ENCODE results near the gene RPH3AL. TPM values are rescaled to one million over a fixed set of nuclear protein-coding genes. Genes with fewer than 3 reads are reported as not detected.
"Not testable (repeated sequence)": the region's sequence is repeated elsewhere in the genome, so short reads cannot be mapped to it uniquely, and the experiment has no call there.

The RPH3AL gene
- total RNA-seq, 1 experiment from 2014 or later = 28.8 TPM

DNA sequence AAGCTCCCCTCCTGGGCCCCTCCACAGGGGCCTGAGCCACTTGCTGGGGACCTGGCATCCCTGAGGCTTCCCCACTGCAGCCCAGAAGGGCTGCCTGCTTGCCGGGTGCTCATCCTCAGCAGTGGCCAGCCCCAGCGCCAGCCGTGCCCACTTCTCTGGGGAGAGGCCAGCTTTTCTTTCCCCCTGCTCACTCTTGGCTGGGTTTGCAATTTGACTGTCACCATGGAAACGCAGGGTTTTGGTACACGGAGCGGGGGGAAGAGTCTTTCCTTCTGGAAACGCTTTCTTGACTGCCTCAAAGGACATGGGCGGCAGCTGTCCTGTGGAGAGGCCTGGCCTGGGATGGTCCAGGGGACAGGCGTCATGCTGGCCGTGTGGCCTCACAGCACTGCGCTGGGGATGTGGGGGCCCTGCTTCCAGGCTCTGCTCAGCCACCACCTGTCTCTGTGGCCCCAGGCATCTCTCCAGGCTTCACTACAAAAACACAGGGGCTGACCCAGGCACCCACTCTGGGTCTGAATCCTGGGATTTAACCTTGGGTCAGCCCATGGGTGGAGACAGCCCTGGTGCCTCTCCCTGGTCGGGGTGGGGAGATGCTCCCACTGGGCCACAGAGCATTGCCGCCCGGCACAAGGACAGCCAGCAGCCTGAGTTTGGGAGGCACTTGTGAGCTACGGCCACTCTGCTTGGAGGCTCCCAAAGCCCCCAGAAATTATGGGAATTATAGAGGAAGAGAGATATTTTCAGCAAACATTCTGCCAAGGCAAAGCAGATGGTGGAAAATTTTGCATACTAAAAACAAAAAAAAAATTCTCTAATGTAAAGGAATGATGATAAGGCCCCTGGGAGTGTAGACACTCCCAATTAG lies 125.3 kb downstream of the RPH3AL start:
- in situ Hi-C loops (cut with HindIII; ENCODE audit: low pct_unique_long_range_greater_than_20kb, low sequenced_read_pairs) = no loop called here
- no peak for DNase-seq (ENCODE audit: low read depth)

DNA sequence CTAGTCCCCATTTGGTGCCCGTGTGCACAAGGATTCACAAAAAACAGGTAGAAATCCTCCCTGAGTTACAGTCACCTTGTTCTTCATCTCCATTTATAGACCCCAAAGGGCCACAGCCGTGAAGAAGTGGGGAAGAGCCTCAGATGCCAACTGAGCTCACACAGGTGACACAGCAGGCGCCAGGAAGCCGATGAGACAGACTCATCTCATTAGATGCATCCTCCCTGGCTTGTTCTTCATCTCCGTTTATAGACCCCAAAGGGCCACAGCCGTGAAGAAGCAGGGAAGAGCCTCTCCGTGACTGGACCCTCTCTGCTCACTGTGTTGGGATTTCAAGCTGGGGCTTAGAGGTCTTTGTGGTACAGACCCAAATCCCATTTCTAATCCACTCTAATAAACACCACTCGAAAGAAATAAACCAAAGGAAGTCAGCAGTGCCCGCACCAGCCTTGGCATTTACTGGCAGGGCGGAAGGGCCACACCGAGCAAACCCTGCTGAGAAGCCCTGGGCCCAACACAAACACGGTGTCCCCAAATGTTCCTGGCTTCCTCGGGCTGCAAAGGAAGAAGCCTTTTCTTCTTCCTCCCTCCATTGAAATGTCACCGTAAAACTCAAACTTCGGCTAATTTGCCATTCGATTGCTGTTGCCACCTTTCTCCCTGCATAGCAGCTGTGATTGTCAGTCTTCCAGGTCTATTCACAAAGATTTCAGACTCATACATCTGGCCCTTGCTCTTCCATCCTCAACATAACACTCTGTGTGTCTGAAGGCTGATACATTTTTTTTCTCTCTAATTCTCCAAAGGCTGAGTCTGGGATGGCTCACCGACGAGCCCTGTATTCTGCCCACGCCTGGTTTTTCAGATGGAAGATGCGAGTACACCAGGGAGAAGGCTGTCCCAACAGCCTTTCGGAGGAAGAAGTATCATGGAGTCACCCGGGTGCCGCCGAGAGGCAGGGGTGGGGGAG lies 126.2 kb downstream of the RPH3AL start:
- in situ Hi-C loops (cut with HindIII; ENCODE audit: low pct_unique_long_range_greater_than_20kb, low sequenced_read_pairs) = no loop called here
- DNase-seq (ENCODE audit: low read depth) = no peak

DNA sequence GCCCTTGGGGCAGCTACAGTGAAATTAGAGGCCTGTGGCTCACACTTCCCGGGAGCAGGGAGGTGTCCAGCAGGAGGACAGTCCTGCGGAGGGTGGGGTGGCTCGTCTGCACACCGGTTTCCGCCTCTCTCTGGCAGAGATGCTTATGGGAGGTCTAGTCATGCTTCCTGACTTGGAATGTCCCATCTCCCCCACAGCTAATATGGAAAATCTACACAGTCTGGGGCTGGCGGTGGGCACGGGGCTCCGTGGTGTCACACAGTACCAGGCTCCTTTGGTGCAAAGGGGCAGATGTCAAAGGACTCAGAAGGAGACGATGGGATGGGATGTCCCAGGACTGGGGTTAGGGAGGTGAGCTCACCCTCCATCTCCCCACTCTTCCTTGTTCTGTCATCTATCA lies 127.1 kb downstream of the RPH3AL start:
- DNase-seq (ENCODE audit: low read depth) = no peak
- in situ Hi-C loops (cut with HindIII; ENCODE audit: low pct_unique_long_range_greater_than_20kb, low sequenced_read_pairs) = no loop called here

DNA sequence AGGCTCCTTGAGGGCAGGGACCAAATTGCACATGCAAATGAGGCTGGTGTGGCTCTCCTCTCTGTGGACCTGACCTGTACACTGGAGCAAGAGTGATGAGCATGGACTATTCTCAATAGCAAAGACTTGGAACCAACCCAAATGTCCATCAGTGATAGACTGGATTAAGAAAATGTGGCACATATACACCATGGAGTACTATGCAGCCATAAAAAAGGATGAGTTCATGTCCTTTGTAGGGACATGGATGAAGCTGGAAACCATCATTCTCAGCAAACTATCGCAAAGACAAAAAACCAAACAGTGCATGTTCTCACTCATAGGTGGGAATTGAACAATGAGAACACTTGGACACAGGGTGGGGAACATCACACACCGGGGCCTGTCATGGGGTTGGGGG lies 128.0 kb downstream of the RPH3AL start:
- in situ Hi-C loops (cut with HindIII; ENCODE audit: low pct_unique_long_range_greater_than_20kb, low sequenced_read_pairs); DNase-seq (ENCODE audit: low read depth): not testable (repeated sequence)

DNA sequence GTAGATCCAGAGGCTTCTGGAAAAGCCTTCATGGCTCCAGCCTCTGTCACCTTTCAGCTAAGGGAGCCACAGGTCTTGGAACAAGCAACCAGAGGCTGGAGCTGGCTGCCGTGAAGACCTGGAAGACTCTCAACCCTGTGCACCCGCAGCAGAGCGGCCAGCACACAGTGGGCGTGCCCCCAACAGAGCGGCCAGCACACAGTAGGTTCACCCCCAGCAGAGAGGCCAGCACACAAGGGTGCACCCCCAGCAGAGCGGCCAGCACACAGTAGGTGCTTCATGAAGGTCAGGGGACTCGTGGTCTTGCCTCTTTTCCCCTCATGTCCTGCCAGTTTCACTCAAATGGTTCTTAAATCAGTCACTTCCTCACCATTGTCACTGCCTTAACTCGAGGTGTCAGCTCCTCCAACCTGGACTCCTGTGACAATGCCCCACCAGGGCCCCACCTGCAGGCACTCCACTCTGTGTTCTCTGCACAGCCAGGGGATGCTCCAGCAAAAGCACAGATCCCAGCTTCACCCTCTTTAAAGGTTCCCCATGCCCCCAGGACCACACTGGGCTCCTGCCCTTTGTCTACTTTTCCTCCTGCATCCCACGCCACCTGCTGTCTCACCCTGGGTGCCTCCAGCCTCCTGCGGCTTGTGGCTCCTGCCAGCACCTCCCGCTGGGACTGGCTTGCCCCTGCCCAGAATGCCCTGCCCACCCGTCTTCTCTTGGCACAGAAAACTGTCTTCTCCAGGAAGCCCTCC lies 128.7 kb downstream of the RPH3AL start:
- in situ Hi-C loops (cut with HindIII; ENCODE audit: low pct_unique_long_range_greater_than_20kb, low sequenced_read_pairs) = no loop called here
- DNase-seq (ENCODE audit: low read depth) = no peak

DNA sequence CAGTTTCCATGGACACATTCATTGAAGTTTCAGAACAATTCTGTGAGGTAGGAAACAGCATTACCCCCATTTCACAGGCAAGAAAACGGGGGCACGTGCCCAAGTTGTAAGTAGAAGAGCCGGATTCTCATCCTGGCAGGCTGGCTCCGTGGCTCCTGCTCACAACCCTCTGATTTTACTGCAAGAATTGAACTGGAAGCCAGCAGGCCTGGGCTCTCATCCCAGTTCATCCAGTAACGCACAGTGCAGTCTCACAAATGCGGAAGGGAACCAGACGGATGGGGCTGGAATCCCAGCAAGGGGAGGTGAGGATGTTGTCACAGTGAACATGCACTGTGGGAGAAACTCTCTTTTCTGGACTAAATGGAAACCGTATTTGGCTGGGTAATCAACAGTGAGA lies 130.4 kb downstream of the RPH3AL start:
- no peak for DNase-seq (ENCODE audit: low read depth)
- in situ Hi-C loops (cut with HindIII; ENCODE audit: low pct_unique_long_range_greater_than_20kb, low sequenced_read_pairs) = no loop called here

DNA sequence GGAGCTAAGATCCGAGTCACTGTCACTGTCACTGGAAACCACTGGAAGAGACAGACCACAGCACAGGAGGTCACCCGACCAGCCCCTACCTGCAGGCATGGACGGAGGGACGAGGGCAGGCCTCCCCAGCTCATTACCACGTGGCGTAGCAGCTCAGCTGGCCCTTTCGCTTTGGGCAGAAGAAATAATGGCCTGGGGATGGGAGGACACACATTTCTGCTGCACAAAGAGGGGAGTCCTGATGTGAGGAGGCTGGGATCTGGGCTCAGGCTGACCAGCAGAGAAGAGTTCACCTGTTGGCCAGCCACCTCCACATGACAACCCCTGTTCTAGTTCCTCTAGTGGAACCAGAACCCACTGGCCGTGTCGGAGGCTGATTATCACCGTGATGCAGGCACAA lies 132.9 kb downstream of the RPH3AL start:
- DNase-seq (ENCODE audit: low read depth) = no peak
- in situ Hi-C loops (cut with HindIII; ENCODE audit: low pct_unique_long_range_greater_than_20kb, low sequenced_read_pairs) = no loop called here

DNA sequence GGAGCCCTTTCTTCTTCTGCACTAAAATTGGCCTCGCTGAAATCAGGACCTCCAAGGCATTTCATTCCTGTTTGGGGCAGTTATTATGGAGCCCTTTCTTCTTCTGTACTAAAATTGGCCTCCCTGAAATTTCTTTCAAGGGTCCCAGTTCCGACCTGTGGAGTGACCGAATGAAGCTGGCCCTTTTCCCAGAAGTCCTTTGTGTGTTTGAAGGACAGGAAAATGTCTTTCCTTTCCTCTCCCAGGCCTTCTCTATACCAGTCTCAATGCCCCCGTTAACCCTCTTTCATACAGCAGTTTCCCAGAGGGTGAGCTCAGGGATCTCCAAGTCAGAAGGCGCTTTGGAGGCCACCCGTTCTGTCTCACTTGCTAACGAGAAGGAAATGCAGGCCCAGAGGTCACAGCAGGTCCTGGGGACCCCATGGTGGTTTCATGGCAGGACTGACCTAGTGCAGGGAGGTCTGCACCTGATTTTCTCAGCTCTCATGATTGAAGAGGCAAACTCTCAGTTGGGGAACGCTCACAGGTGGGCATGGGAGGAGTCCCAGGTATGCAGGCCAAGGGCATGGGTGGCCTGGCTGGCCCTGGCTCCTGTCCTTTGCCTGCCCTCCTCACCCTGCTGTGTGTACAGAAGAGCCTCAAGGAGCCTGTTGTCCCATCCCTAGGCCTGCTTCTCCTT lies 134.0 kb downstream of the RPH3AL start:
- in situ Hi-C loops (cut with HindIII; ENCODE audit: low pct_unique_long_range_greater_than_20kb, low sequenced_read_pairs) = no loop called here
- no peak for DNase-seq (ENCODE audit: low read depth)

DNA sequence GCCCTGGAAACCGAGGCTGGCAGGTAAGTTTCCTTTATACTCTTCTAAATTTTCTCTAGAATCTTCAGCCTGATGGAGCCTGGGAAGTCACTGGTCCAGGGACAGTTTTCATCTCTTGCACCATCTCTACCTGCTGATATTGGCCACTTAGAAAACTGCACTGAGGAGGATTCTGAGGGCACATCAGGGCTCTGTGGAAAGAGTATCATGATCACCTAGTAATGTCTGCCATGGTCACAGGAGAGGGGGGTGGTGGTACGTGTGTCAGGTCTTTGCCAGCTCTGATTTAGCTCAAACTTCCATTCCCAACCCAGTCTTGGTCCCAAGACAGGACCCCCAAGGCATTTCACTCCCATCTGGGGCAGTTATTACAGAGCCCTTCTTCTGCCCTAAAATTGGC lies 136.0 kb downstream of the RPH3AL start:
- in situ Hi-C loops (cut with HindIII; ENCODE audit: low pct_unique_long_range_greater_than_20kb, low sequenced_read_pairs) = no loop called here
- DNase-seq (ENCODE audit: low read depth) = no peak

DNA sequence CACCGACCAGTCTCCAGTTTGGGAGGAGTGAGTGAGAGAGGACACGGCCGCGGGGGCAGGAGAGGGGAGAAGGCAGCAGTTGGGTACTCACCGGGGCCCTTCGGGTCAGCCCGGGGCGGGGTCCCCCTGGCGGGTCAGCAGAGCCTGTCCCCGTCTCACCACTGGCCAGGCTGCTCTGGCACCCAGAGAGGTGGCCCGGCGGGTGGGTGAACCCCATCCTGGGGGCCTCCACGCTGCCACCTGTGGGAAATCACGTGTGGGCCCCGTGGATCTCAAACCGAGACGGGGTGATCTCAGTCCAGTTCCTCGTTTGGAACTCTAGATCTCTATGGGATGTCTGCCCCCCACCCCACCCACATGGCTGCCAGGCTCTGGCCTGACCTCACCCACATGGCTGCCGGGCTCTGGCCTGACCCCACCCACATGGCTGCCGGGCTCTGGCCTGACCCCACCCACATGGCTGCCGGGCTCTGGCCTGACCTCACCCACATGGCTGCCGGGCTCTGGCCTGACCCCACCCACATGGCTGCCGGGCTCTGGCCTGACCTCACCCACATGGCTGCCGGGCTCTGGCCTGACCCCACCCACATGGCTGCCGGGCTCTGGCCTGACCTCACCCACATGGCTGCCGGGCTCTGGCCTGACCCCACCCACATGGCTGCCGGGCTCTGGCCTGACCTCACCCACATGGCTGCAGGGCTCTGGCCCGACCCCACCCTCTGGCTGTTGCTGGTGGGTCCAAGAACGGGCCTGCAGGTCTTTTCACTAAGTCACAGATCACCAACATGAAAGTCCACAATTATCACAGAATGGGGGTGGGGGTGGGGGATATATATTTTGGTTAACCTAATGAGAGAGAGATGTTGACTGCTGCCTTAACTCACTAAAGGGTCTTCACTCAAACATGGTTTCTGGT lies 136.8 kb downstream of the RPH3AL start:
- in situ Hi-C loops (cut with HindIII; ENCODE audit: low pct_unique_long_range_greater_than_20kb, low sequenced_read_pairs) = not testable (repeated sequence)
- DNase-seq (ENCODE audit: low read depth) = peak; percentile 11

DNA sequence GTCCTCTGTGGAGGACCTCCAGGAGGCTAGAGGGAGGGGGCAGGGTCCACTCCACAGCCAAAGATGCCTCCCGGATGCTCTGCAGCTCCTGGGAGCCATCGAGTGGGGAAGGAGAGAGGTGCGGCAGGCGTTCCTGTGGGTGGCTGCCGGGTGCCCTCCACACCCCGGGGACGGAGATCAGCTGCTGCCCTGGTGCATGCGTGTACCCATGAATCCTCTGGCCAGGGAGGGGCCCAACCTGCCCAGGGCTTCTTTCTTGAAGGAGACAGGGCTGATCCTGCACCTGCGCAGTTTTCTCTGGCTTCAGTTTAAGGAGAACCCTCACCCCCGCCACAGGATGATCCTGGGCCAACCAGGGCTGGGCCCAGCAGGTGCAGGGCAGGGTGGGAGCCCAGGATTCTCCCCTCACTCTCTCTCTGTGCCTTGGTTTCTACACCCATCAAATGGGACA lies 137.7 kb downstream of the RPH3AL start:
- in situ Hi-C loops (cut with HindIII; ENCODE audit: low pct_unique_long_range_greater_than_20kb, low sequenced_read_pairs) = no loop called here
- no peak for DNase-seq (ENCODE audit: low read depth)

DNA sequence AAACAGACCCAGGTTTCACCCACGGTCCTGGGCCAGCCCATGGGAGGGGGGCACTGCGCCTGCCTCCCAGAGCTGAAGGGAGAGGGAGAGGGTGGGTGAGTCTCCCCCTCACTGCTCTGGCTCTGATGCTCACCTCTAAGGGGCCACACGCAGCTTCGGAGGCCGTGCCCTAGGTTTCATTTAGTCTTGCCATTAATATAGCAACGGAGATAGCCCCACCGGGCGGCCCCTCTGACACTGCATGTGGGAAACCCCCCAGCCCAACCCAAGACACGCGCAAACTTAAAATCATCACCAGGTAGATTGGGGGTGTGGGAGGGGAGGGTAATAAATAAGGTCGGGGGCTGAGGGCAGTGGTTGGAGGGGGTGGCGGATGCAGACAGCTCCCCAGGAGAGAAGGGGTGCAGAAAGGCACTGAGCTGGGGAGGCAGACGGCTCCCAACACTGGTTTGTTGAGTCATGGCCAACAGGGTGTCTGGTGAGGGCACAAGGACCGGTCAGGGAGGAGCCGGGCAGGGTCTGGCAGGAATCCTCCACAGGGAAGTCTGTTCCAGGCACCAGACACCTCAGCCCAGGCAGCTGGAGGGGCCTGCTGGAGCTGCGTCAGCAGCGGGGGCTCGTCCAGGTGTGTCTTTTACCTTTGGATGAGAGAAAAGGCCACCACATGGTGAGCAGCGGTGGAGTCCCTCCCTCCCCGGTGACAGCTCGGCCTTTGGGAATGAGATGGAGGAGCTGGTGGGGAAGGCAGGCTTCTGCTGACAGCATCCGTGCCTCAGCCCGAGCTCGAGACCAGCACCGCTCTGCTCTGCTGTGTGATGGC lies 139.1 kb downstream of the RPH3AL start:
- DNase-seq (ENCODE audit: low read depth) = no peak
- in situ Hi-C loops (cut with HindIII; ENCODE audit: low pct_unique_long_range_greater_than_20kb, low sequenced_read_pairs) = no loop called here

DNA sequence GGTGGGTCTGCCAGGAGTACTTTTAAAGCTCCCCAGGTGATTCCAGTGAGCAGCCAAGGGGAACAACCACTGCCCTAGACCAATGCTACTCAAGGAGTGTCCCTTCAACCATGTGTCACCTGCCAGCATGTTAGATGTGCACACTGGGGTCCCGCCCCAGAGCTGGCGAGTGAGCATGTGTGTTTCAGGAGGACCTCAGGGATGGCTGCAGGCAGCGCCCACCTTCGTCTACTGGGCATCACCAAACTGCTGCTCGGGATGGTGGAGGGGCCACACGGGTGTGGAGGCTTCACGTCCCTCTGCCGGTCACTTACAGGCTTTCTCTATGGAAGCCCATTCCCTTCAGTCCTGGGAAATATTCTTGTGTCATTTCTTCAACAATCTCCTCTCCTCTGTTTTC lies 142.2 kb downstream of the RPH3AL start:
- no peak for DNase-seq (ENCODE audit: low read depth)
- in situ Hi-C loops (cut with HindIII; ENCODE audit: low pct_unique_long_range_greater_than_20kb, low sequenced_read_pairs) = no loop called here

DNA sequence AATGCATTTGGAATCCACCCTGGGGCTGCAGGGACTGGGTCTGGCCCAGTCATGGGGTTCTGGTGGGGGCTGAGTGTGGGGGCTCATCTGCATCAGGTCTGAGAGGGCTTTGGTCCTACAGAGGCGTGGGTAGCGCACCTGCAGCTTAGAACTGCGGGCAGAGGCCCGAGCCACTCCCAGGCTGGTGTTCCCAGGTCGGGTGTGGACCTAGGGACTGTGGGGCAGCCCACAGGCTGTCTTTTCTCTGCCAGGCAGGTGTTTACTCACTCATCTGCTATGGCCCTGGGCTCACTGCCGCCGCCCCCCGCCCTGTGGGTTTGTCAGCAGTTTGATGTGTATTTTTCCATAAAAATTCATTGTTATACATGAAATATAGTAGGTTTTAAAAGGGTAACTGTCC lies 144.2 kb downstream of the RPH3AL start:
- in situ Hi-C loops (cut with HindIII; ENCODE audit: low pct_unique_long_range_greater_than_20kb, low sequenced_read_pairs) = no loop called here
- DNase-seq (ENCODE audit: low read depth) = no peak

DNA sequence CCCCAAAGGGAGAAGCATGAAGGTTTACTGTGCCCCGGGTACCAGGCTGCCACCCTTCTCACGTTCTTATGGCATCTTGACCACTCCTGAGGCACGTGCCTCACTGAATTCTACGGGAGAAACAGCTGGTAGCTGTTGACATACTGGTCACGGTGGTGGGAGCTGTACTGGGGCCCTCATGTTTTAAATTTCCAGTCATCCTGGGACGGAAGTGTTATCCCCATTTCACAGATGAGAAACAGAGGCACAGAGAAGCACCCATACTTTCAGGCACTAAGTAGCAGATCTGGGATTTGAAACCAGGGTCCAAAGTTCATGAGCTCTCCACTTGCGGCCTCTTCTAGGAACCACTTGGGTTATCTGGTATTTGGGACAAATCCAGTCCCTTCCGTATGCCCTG lies 144.8 kb downstream of the RPH3AL start:
- in situ Hi-C loops (cut with HindIII; ENCODE audit: low pct_unique_long_range_greater_than_20kb, low sequenced_read_pairs) = no loop called here
- DNase-seq (ENCODE audit: low read depth) = no peak

DNA sequence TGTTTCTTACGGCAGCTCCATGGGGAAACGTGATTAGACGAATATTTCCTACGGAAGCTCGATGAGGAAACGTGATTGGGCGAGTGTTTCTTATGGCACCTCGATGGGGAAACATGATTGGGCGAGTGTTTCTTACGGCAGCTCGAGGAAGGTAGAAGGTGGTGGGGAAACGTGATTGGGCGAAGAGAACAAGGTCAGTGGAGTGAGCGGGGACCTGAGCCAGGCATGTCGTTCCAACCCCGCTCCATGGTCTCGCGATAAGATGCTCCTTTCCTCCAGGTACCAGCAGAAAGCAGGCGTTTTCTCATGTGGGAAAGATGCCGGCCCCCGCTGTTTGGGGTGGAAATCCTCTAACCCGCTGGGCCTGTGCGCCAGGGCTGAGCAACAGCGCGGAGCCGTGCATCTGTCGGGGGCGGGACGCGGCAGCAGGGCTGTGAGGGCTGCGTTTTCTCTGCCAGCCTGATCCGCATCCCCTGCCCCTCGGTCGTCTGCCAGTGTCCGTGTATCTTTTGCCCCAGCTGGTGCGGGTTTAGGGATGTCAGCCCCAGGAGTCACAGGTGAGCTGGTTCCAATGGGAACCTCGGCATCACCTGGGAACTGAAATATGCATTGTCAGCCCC lies 145.6 kb downstream of the RPH3AL start:
- in situ Hi-C loops (cut with HindIII; ENCODE audit: low pct_unique_long_range_greater_than_20kb, low sequenced_read_pairs) = no loop called here
- DNase-seq (ENCODE audit: low read depth) = no peak

Data from Caki2 (cell line).